Trophoblast cell (in vitro differentiated cells and primary cell): ENCODE results near the gene PER3.

Source experiments
- DNase-seq, 2 donors: peaks; one replicate each; pipeline ENCODE4 v3.0.0-alpha.2; 2016
- H2AFZ ChIP-seq: 2 replicates; pipeline ENCODE4 v1.6.1; 2013; ENCODE audit warnings: low read length, moderate library complexity, mild to moderate bottlenecking; ENCODE audit not compliant: insufficient read depth, poor library complexity
- H2AK5ac ChIP-seq: 2 replicates; pipeline ENCODE4 v1.6.1; 2013; ENCODE audit warnings: mild to moderate bottlenecking, low read length
- H2BK120ac ChIP-seq: 2 replicates; pipeline ENCODE4 v1.6.1; 2013; ENCODE audit warnings: low read length, mild to moderate bottlenecking, moderate library complexity; ENCODE audit not compliant: insufficient read depth, poor library complexity
- H2BK12ac ChIP-seq: 2 replicates; pipeline ENCODE4 v1.6.1; 2013; ENCODE audit warnings: mild to moderate bottlenecking, low read length, moderate library complexity
- H2BK5ac ChIP-seq: 2 replicates; pipeline ENCODE4 v1.6.1; 2013; ENCODE audit warnings: low read length, low read depth, moderate library complexity, mild to moderate bottlenecking; ENCODE audit not compliant: poor library complexity
- H3K14ac ChIP-seq: 2 replicates; pipeline ENCODE4 v1.6.1; 2013; ENCODE audit warnings: mild to moderate bottlenecking, low read length
- H3K18ac ChIP-seq: 2 replicates; pipeline ENCODE4 v1.6.1; 2013; ENCODE audit warnings: mild to moderate bottlenecking, low read length
- H3K23ac ChIP-seq: 2 replicates; pipeline ENCODE4 v1.6.1; 2013; ENCODE audit warnings: low read length
- H3K27ac ChIP-seq: 2 replicates; pipeline ENCODE4 v1.5.1; 2013; ENCODE audit warnings: low read depth, mild to moderate bottlenecking, inconsistent platforms, low read length, moderate library complexity
- H3K27me3 ChIP-seq: 2 replicates; pipeline ENCODE4 v1.6.1; 2013; ENCODE audit warnings: inconsistent platforms, mild to moderate bottlenecking, low read length, moderate library complexity; ENCODE audit not compliant: insufficient read depth
- H3K36me3 ChIP-seq, 2 experiments: 1 replicate in 1 of 2; 2 replicates in 1 of 2; pipeline ENCODE4 v1.6.1; 2013; ENCODE audit warnings: low read length in 2 of 2, mild to moderate bottlenecking in 2 of 2, moderate library complexity in 1 of 2; ENCODE audit not compliant: insufficient read depth in 2 of 2, control insufficient read depth in 1 of 2
- H3K4ac ChIP-seq: 2 replicates; pipeline ENCODE4 v1.6.1; 2013; ENCODE audit warnings: low read depth, mild to moderate bottlenecking, low read length, moderate library complexity
- H3K4me1 ChIP-seq, 2 experiments: 1 replicate in 1 of 2; 2 replicates in 1 of 2; pipeline ENCODE4 v1.6.1; 2013; ENCODE audit warnings: low read length in 2 of 2, mild to moderate bottlenecking in 2 of 2, moderate library complexity in 1 of 2; ENCODE audit not compliant: insufficient read depth in 2 of 2, control insufficient read depth in 1 of 2
- H3K4me2 ChIP-seq: 2 replicates; pipeline ENCODE4 v1.6.1; 2013; ENCODE audit warnings: inconsistent platforms, mild to moderate bottlenecking, low read length, moderate library complexity
- H3K4me3 ChIP-seq: 2 replicates; pipeline ENCODE4 v1.5.1; 2013; ENCODE audit warnings: mild to moderate bottlenecking, low read depth, low read length, inconsistent platforms
- H3K79me1 ChIP-seq: one replicate; pipeline ENCODE4 v1.6.1; 2013; ENCODE audit warnings: low read length
- H3K79me2 ChIP-seq: 2 replicates; pipeline ENCODE4 v1.6.1; 2013; ENCODE audit warnings: low read length, mild to moderate bottlenecking; ENCODE audit not compliant: control insufficient read depth, insufficient read depth, poor library complexity
- H3K9ac ChIP-seq: 2 replicates; pipeline ENCODE4 v1.6.1; 2013; ENCODE audit warnings: mild to moderate bottlenecking, low read length
- H3K9me3 ChIP-seq: 2 replicates; pipeline ENCODE4 v1.6.1; 2013; ENCODE audit warnings: low read depth, mild to moderate bottlenecking, control low read depth, inconsistent platforms, low read length; ENCODE audit not compliant: insufficient read depth
- H4K12ac ChIP-seq: 2 replicates; pipeline ENCODE4 v1.6.1; 2013; ENCODE audit warnings: low read depth, mild to moderate bottlenecking, low read length, moderate library complexity
- H4K8ac ChIP-seq: 2 replicates; pipeline ENCODE4 v1.6.1; 2013; ENCODE audit warnings: low read depth, mild to moderate bottlenecking, low read length, moderate library complexity
- H4K91ac ChIP-seq: one replicate; pipeline ENCODE4 v1.6.1; 2013; ENCODE audit warnings: low read depth, mild to moderate bottlenecking, low read length, moderate library complexity
- WGBS: extraction: QIAGEN DNeasy Blood & Tissue Kit; methylation state at CpG from one replicate; pipeline ENCODE4 v1.1.7; 2013; ENCODE audit warnings: missing lambda C conversion rate; ENCODE audit not compliant: insufficient read length, insufficient coverage; ENCODE audit errors: extremely low coverage; 5-methylcytosine and 5-hydroxymethylcytosine counted together

Gene PER3

DNA sequence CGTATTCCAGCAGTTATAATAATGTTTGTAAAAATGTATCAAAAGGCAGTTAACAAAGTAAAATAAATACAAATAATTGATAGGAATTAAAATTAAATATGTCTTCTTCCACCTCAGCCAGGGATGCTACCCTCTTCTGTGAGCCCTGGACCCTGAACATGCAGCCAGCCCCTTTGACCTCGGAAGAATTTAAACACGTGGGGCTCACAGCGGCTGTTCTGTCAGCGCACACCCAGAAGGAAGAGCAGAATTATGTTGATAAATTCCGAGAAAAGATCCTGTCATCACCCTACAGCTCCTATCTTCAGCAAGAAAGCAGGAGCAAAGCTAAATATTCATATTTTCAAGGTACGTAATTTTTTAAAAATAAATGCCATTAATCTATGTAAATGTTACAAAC lies 42.3 kb downstream of the PER3 start:
- Histone ChIP-seq H2BK120ac (no peak overlapping the region), H3K36me3 (no peaks in the 10 kb centered on the region), H3K79me1 (no peaks in the 10 kb centered on the region), H4K12ac (no peak overlapping the region), H3K9ac (no peak overlapping the region), H4K91ac (no peak overlapping the region), H2AFZ (no peak overlapping the region), H3K9me3 (no peaks in the 10 kb centered on the region), H2BK5ac (no peak overlapping the region), H4K8ac (no peak overlapping the region), H3K4ac (no peak overlapping the region), H3K27me3 (no peaks in the 10 kb centered on the region), H2AK5ac (no peak overlapping the region), H3K4me3 (no peak overlapping the region), H3K4me2 (no peak overlapping the region), H3K4me1 (no peaks in the 10 kb centered on the region), H3K23ac (no peak overlapping the region), H3K27ac (no peak overlapping the region), H3K14ac (no peak overlapping the region), H2BK12ac (no peak overlapping the region), H3K79me2 (no peaks in the 10 kb centered on the region), H3K18ac (no peak overlapping the region)
- no CpG with 5 or more reads among the region's 7 CpGs for WGBS
- DNase-seq, result no peak

DNA sequence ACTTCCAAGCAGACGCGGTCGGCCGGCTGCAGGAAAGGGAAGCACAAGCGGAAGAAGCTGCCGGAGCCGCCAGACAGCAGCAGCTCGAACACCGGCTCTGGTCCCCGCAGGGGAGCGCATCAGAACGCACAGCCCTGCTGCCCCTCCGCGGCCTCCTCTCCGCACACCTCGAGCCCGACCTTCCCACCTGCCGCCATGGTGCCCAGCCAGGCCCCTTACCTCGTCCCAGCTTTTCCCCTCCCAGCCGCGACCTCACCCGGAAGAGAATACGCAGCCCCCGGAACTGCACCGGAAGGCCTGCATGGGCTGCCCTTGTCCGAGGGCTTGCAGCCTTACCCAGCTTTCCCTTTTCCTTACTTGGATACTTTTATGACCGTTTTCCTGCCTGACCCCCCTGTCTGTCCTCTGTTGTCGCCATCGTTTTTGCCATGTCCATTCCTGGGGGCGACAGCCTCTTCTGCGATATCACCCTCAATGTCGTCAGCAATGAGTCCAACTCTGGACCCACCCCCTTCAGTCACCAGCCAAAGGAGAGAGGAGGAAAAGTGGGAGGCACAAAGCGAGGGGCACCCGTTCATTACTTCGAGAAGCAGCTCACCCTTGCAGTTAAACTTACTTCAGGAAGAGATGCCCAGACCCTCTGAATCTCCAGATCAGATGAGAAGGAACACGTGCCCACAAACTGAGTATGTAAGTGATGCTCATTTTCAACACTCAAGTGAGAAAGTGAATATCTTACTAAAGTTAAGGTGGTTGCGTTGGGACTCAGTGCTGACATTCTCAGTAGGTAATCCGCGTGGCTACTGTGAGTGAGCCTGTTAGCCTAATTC lies 43.2 kb downstream of the PER3 start:
- no peak overlapping the region for H3K4me3 ChIP-seq
- H3K27ac ChIP-seq, result no peak overlapping the region
- no peak overlapping the region for H4K12ac ChIP-seq
- H2AFZ ChIP-seq, result no peak overlapping the region
- no peak overlapping the region for H3K23ac ChIP-seq
- H3K9me3 ChIP-seq, result no peaks in the 10 kb centered on the region
- WGBS, result no CpG with 5 or more reads among the region's 39 CpGs
- no peak overlapping the region for H4K91ac ChIP-seq
- H2AK5ac ChIP-seq, result no peak overlapping the region
- no peak overlapping the region for H4K8ac ChIP-seq
- H3K27me3 ChIP-seq, result no peaks in the 10 kb centered on the region
- H3K36me3 ChIP-seq, result no peaks in the 10 kb centered on the region
- no peak overlapping the region for H3K18ac ChIP-seq
- no peak for DNase-seq
- H3K14ac ChIP-seq, result no peak overlapping the region
- H2BK12ac ChIP-seq, result no peak overlapping the region
- H3K9ac ChIP-seq, result no peak overlapping the region
- no peaks in the 10 kb centered on the region for H3K79me1 ChIP-seq
- no peaks in the 10 kb centered on the region for H3K79me2 ChIP-seq
- H3K4ac ChIP-seq, result no peak overlapping the region
- no peaks in the 10 kb centered on the region for H3K4me1 ChIP-seq
- H3K4me2 ChIP-seq, result no peak overlapping the region
- no peak overlapping the region for H2BK120ac ChIP-seq
- H2BK5ac ChIP-seq, result no peak overlapping the region

DNA sequence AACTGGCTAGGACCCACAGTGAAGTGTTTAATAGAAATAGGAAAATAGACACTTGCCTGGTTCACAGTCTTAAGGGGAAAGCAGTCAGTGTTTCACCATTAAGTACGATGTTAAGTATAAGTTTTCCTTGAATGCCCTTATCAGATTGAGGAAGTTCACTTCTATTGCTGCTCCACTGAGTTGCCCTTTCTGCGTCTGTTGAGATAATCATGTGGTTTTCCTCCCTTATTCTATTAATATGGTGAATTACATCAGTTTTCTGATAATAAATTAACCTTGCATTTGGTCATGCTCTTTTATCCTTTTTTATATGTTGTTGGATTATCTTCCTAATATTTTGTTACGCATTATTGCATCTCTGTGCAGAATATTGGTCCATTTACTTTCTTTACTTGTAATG lies 47.4 kb downstream of the PER3 start:
- H3K79me2 ChIP-seq, result no peaks in the 10 kb centered on the region
- H3K27me3 ChIP-seq, result no peaks in the 10 kb centered on the region
- H4K91ac ChIP-seq, result no peak overlapping the region
- no peaks in the 10 kb centered on the region for H3K79me1 ChIP-seq
- no peak overlapping the region for H4K12ac ChIP-seq
- no peak for DNase-seq
- no peaks in the 10 kb centered on the region for H3K9me3 ChIP-seq
- no peak overlapping the region for H2BK12ac ChIP-seq
- no peak overlapping the region for H2AFZ ChIP-seq
- H2BK5ac ChIP-seq, result no peak overlapping the region
- no peak overlapping the region for H4K8ac ChIP-seq
- no peak overlapping the region for H3K4me2 ChIP-seq
- H2BK120ac ChIP-seq, result no peak overlapping the region
- no peaks in the 10 kb centered on the region for H3K36me3 ChIP-seq
- H3K27ac ChIP-seq, result no peak overlapping the region
- H2AK5ac ChIP-seq, result no peak overlapping the region
- no peak overlapping the region for H3K14ac ChIP-seq
- H3K4me3 ChIP-seq, result no peak overlapping the region
- no peak overlapping the region for H3K23ac ChIP-seq
- no peak overlapping the region for H3K9ac ChIP-seq
- H3K18ac ChIP-seq, result no peak overlapping the region
- H3K4ac ChIP-seq, result no peak overlapping the region
- H3K4me1 ChIP-seq, result no peaks in the 10 kb centered on the region
- no CpG with 5 or more reads among the region's 3 CpGs for WGBS

GRCh38 chr1:7833035-7833434 lies 48.9 kb downstream of the PER3 start:
- H3K4me2 ChIP-seq, result no peak overlapping the region
- no peak overlapping the region for H2AK5ac ChIP-seq

More at GRCh38 chr1:7833035-7833434, 48.9 kb downstream of the PER3 start:
- Histone ChIP-seq H2AFZ (no peak overlapping the region), H2BK12ac (no peak overlapping the region), H2BK120ac (no peak overlapping the region), H3K4me3 (no peak overlapping the region), H3K23ac (no peak overlapping the region), H3K9me3 (no peaks in the 10 kb centered on the region), H4K12ac (no peak overlapping the region), H3K4me1 (no peaks in the 10 kb centered on the region), H3K14ac (no peak overlapping the region), H3K4ac (no peak overlapping the region), H2BK5ac (no peak overlapping the region), H3K79me2 (no peaks in the 10 kb centered on the region), H3K27me3 (no peaks in the 10 kb centered on the region), H3K9ac (no peak overlapping the region), H3K27ac (no peak overlapping the region), H4K91ac (no peak overlapping the region), H3K79me1 (no peaks in the 10 kb centered on the region), H4K8ac (no peak overlapping the region), H3K18ac (no peak overlapping the region), H3K36me3 (peaks cover 0 to 3% of the 10 kb centered on the region in 2 experiments)
- no peak for DNase-seq
